Stomach (tissue), 9 donors: Measurements from ENCODE around the gene PTPRJ. TPM values are rescaled to one million over a fixed set of nuclear protein-coding genes. Genes with fewer than 3 reads are reported as not detected.

Experiments used
- DNase-seq, 2 donors: peaks; one replicate each; pipeline versions ENCODE4 v3.0.0 to v3.0.0-alpha.2; 2013 to 2019
- H3K27ac ChIP-seq, 5 donors: fragments of 200-600 bp in 4 of 5; sonication (generic) in 4 of 5; one replicate each; pipeline ENCODE4 v1.5.1; 2013 to 2019; ENCODE audit warnings: mild to moderate bottlenecking in 1 of 5, moderate library complexity in 1 of 5
- H3K27me3 ChIP-seq, 3 donors: fragments of 200-600 bp; sonication (generic); one replicate each; pipeline ENCODE4 v1.5.1; 2017 to 2019; ENCODE audit warnings: mixed run types in 1 of 3
- H3K36me3 ChIP-seq, 4 donors: fragments of 200-600 bp; sonication (generic); 1 replicate in 3 of 4; 2 replicates in 1 of 4; pipeline ENCODE4 v1.5.1; 2016 to 2019
- H3K4me1 ChIP-seq, 4 donors: fragments of 200-600 bp; sonication (generic); one replicate each; pipeline ENCODE4 v1.5.1; 2016 to 2019
- H3K4me3 ChIP-seq, 4 donors: fragments of 200-600 bp; sonication (generic) in 3 of 4; one replicate each; pipeline ENCODE4 v1.5.1; 2016 to 2019; ENCODE audit warnings: mild to moderate bottlenecking in 1 of 4
- H3K9me3 ChIP-seq, 4 donors: fragments of 200-600 bp; sonication (generic); one replicate each; pipeline ENCODE4 v1.5.1; 2016 to 2019
- CTCF ChIP-seq, 7 experiments: fragments of 450-650 bp in 4 of 7; fragments of 200-600 bp in 3 of 7; sonication (generic) in 3 of 7; IDR thresholded peaks; one replicate each; pipeline ENCODE4 v1.5.1; 2016 to 2019; ENCODE audit warnings: antibody characterized with exemption in 7 of 7, control low read depth in 2 of 7, mild to moderate bottlenecking in 1 of 7
- EP300 ChIP-seq: sonication (generic); formaldehyde crosslinking; IDR thresholded peaks from one replicate; pipeline ENCODE4 v1.6.1; 2017; ENCODE audit warnings: antibody characterized with exemption
- POLR2A ChIP-seq, 4 donors: fragments of 450-650 bp; IDR thresholded peaks; one replicate each; pipeline ENCODE4 v1.6.1; 2016; ENCODE audit warnings: antibody characterized with exemption in 4 of 4, control low read depth in 2 of 4, mild to moderate bottlenecking in 1 of 4, moderate library complexity in 1 of 4
- POLR2AphosphoS5 ChIP-seq, 3 donors: sonication (generic); formaldehyde crosslinking; IDR thresholded peaks; one replicate each; pipeline ENCODE4 v1.6.1; 2016; ENCODE audit warnings: antibody characterized with exemption in 3 of 3
- WGBS, 5 donors: extraction: QIAGEN DNeasy Blood & Tissue Kit in 3 of 5; methylation state at CpG; one replicate each; pipeline versions ENCODE4 v1.1.5 to v1.1.7; 2013 to 2018; 5-methylcytosine and 5-hydroxymethylcytosine counted together
- intact Hi-C: fragments of 100-400 bp; cut with DNase I; formaldehyde crosslinking; loops from one replicate; pipeline ENCODE4 v1.15.1; 2023; ENCODE audit warnings: low total_unique reads
- polyA plus RNA-seq, 3 donors: library from polyadenylated mRNA; stranded (reverse); fragments of 200-250 nt; gene quantifications; one replicate each; pipeline ENCODE4 v1.2.3, GENCODE V29; 2013
- total RNA-seq, 5 donors: library from RNA; depleted of rRNA; stranded (reverse); fragments of >200 nt; gene quantifications; one replicate each; pipeline versions ENCODE4 v1.1.0 to v1.2.3, GENCODE V29; 2014 to 2016
- donor health status: healthy with polysubstance abuse.
- donor health status: Bipolar disorder and iron deficiency.
- donor health status: healthy.

Gene PTPRJ
- total and polyA plus RNA-seq, 8 donors: 2.6 to 351 (median 20.7) TPM

- TF ChIP-seq CTCF (IDR thresholded peaks at IDR 0.05): no peak
- no peak for TF ChIP-seq POLR2A (IDR thresholded peaks at IDR 0.05)
- TF ChIP-seq EP300: no peak
- TF ChIP-seq POLR2AphosphoS5 (IDR thresholded peaks at IDR 0.05): no peak
- WGBS, 5 donors: 86 to 100% (median 100%) methylated on average over 1 of the region's 1 CpG
- no peak for DNase-seq
- H3K27me3 ChIP-seq: no peaks in the 10 kb centered on the region
- no peak overlapping the region for H3K4me3 ChIP-seq
- H3K27ac ChIP-seq: no peak overlapping the region
- H3K4me1 ChIP-seq: peaks cover 0 to 56% (median 18%) of the 10 kb centered on the region in 4 donors
- H3K36me3 ChIP-seq: no peaks in the 10 kb centered on the region
- intact Hi-C loops: no loop called here
- no peaks in the 10 kb centered on the region for H3K9me3 ChIP-seq
These were observed 98.3 kb downstream of the PTPRJ start for GRCh38 chr11:48078689-48079088.

- intact Hi-C loops: no loop called here
- Histone ChIP-seq H3K36me3 (no peaks in the 10 kb centered on the region), H3K9me3 (no peaks in the 10 kb centered on the region), H3K27ac (no peak overlapping the region), H3K4me3 (no peak overlapping the region), H3K27me3 (no peaks in the 10 kb centered on the region), H3K4me1 (peaks cover 0 to 57% (median 18%) of the 10 kb centered on the region in 4 donors)
- 75 to 84% (median 80%) methylated on average over 6 of the region's 6 CpGs for WGBS, 5 donors
- TF ChIP-seq EP300 (no peak), CTCF (IDR thresholded peaks at IDR 0.05) (no peak), POLR2A (IDR thresholded peaks at IDR 0.05) (no peak), POLR2AphosphoS5 (IDR thresholded peaks at IDR 0.05) (no peak)
- DNase-seq: no peak
These were observed 99.2 kb downstream of the PTPRJ start for GRCh38 chr11:48079596-48079995.

GRCh38 chr11:48080301-48080861 is 100.0 kb downstream of the PTPRJ start:
- no peak for DNase-seq
- no peak for TF ChIP-seq POLR2AphosphoS5 (IDR thresholded peaks at IDR 0.05)
- TF ChIP-seq CTCF (IDR thresholded peaks at IDR 0.05): no peak
- no peak for TF ChIP-seq POLR2A (IDR thresholded peaks at IDR 0.05)
- no peak for TF ChIP-seq EP300
- Histone ChIP-seq H3K9me3 (no peaks in the 10 kb centered on the region), H3K27ac (peak overlapping the region in 2 of 5 donors; percentile 52 to 75), H3K36me3 (no peaks in the 10 kb centered on the region), H3K27me3 (no peaks in the 10 kb centered on the region), H3K4me3 (no peak overlapping the region), H3K4me1 (peaks cover 0 to 57% (median 18%) of the 10 kb centered on the region in 4 donors)
- 84 to 91% (median 87%) methylated on average over 6 of the region's 6 CpGs for WGBS, 5 donors
- intact Hi-C loops: no loop called here

GRCh38 chr11:48081151-48082010 is 101.0 kb downstream of the PTPRJ start:
- Histone ChIP-seq H3K36me3 (no peaks in the 10 kb centered on the region), H3K9me3 (no peaks in the 10 kb centered on the region), H3K4me3 (no peak overlapping the region), H3K27me3 (no peaks in the 10 kb centered on the region), H3K4me1 (peaks cover 0 to 60% (median 19%) of the 10 kb centered on the region in 4 donors), H3K27ac (peak overlapping the region in 4 of 5 donors; percentile 21 to 75 (median 42))
- WGBS, 5 donors: 27 to 51% (median 43%) methylated on average over 19 of the region's 19 CpGs
- peak in 1 of 3 donors; percentile 36 for TF ChIP-seq POLR2AphosphoS5 (IDR thresholded peaks at IDR 0.05)
- TF ChIP-seq EP300: no peak
- intact Hi-C loops: no loop called here
- peak in 1 of 2 donors; percentile 47 for DNase-seq
